Measurements from ENCODE around the gene MMP11. TPM values are rescaled to one million over a fixed set of nuclear protein-coding genes. Genes with fewer than 3 reads are reported as not detected.

MMP11 gene
- total RNA-seq, 1 experiment from 2014 or later, result 7.4 TPM

- H3K4me1 ChIP-seq (ENCODE audit: control insufficient read depth in 1 of 2, insufficient read depth in 2 of 2, low read length in 2 of 2), result peaks cover 8 to 25% of the 10 kb centered on the region in 2 experiments
- DNase-seq (ENCODE audit: low read depth, low spot score), result no peak
- intact Hi-C loops (cut with micrococcal nuclease), result no loop called here
- no peak for TF ChIP-seq TCF7L2 (IDR thresholded peaks at IDR 0.05; ENCODE audit: borderline replicate concordance, extremely low read depth, insufficient read depth, insufficient read length)
- no peak for TF ChIP-seq ZBTB33 (IDR thresholded peaks at IDR 0.05; ENCODE audit: extremely low read depth, insufficient replicate concordance, low read length)
- no peak for TF ChIP-seq RAD21 (IDR thresholded peaks at IDR 0.05; ENCODE audit: low read depth)
- no peak for TF ChIP-seq MAX (IDR thresholded peaks at IDR 0.05)
- no peak for TF ChIP-seq SIN3A (IDR thresholded peaks at IDR 0.05; ENCODE audit: low read depth)
- no peak for TF ChIP-seq FOSL1 (IDR thresholded peaks at IDR 0.05; ENCODE audit: low read depth)
- TF ChIP-seq JUND (IDR thresholded peaks at IDR 0.05), result no peak
- no peak for TF ChIP-seq ELF1 (IDR thresholded peaks at IDR 0.05; ENCODE audit: borderline replicate concordance, low read depth)
- no peak overlapping the region for H3K9ac ChIP-seq (ENCODE audit: low read length)
- H2AFZ ChIP-seq (ENCODE audit: low read depth, low read length, poor library complexity, severe bottlenecking), result no peak overlapping the region
- no peaks in the 10 kb centered on the region for H3K36me3 ChIP-seq (ENCODE audit: control insufficient read depth in 1 of 2, insufficient read depth in 2 of 2, low read length in 2 of 2)
- ATAC-seq, result no peak
- no peaks in the 10 kb centered on the region for H4K20me1 ChIP-seq (ENCODE audit: insufficient read depth)
- H3K9me3 ChIP-seq (ENCODE audit: control insufficient read depth in 1 of 2, insufficient read depth in 1 of 2, low read depth in 1 of 2, low read length in 2 of 2), result no peaks in the 10 kb centered on the region
- H3K9me2 ChIP-seq (ENCODE audit: insufficient read depth), result no peaks in the 10 kb centered on the region
- no peaks in the 10 kb centered on the region for H3K27me3 ChIP-seq (ENCODE audit: insufficient read depth, low read length)
- ChIA-PET CTCF (interaction anchor here (0.6 kb wide), 1 partner anchor 18 kb away, joined by 3 read pairs; no protein-coding TSS in a partner anchor), RAD21 (ENCODE audit: low non-redundant PET in 1 of 2, low total read pairs in 2 of 2, uncharacterized antibody in 2 of 2, unreplicated experiment in 2 of 2) (no interaction called here), POLR2A (interaction anchor here (0.9 to 1.2 kb wide), 2 partner anchors 18 to 36 kb away, joined by 3 to 6 read pairs; no protein-coding TSS in a partner anchor)
- no TSS peak for BruUV-seq (replicated peaks)
- no peak overlapping the region for H3K4me2 ChIP-seq (ENCODE audit: low read length)
- H3K4me3 ChIP-seq (replicated peaks in 1 of 2; ENCODE audit: low read depth in 1 of 2, low read length in 2 of 2), result no peak overlapping the region
- no peaks in the 10 kb centered on the region for H3K79me2 ChIP-seq (ENCODE audit: insufficient read depth, low read length)
- H3K27ac ChIP-seq (ENCODE audit: low read depth, low read length), result no peak overlapping the region
Measured at GRCh38 chr22:23752750-23753149, 19.9 kb upstream of the MMP11 start.

GRCh38 chr22:23753385-23753784 lies 19.3 kb upstream of the MMP11 start:
- Histone ChIP-seq H3K36me3 (ENCODE audit: control insufficient read depth in 1 of 2, insufficient read depth in 2 of 2, low read length in 2 of 2) (no peaks in the 10 kb centered on the region), H3K79me2 (ENCODE audit: insufficient read depth, low read length) (no peaks in the 10 kb centered on the region), H3K9ac (ENCODE audit: low read length) (no peak overlapping the region), H3K4me3 (replicated peaks in 1 of 2; ENCODE audit: low read depth in 1 of 2, low read length in 2 of 2) (no peak overlapping the region), H3K9me2 (ENCODE audit: insufficient read depth) (no peaks in the 10 kb centered on the region), H3K9me3 (ENCODE audit: control insufficient read depth in 1 of 2, insufficient read depth in 1 of 2, low read depth in 1 of 2, low read length in 2 of 2) (no peaks in the 10 kb centered on the region), H3K4me1 (ENCODE audit: control insufficient read depth in 1 of 2, insufficient read depth in 2 of 2, low read length in 2 of 2) (peaks cover 8 to 25% of the 10 kb centered on the region in 2 experiments), H3K27ac (ENCODE audit: low read depth, low read length) (no peak overlapping the region), H3K27me3 (ENCODE audit: insufficient read depth, low read length) (no peaks in the 10 kb centered on the region), H4K20me1 (ENCODE audit: insufficient read depth) (no peaks in the 10 kb centered on the region), H3K4me2 (ENCODE audit: low read length) (no peak overlapping the region), H2AFZ (ENCODE audit: low read depth, low read length, poor library complexity, severe bottlenecking) (no peak overlapping the region)
- RAD21 ChIA-PET (ENCODE audit: low non-redundant PET in 1 of 2, low total read pairs in 2 of 2, uncharacterized antibody in 2 of 2, unreplicated experiment in 2 of 2), result no interaction called here
- CTCF ChIA-PET, result interaction anchor here (0.6 kb wide), 1 partner anchor 17 kb away, joined by 3 read pairs; no protein-coding TSS in a partner anchor
- ATAC-seq (no peak), DNase-seq (ENCODE audit: low read depth, low spot score) (no peak)
- no TSS peak for BruUV-seq (replicated peaks)
- no peak for TF ChIP-seq SIN3A (IDR thresholded peaks at IDR 0.05; ENCODE audit: low read depth)
- POLR2A ChIA-PET, result no interaction called here
- intact Hi-C loops (cut with micrococcal nuclease), result no loop called here

Measured in HCT116 (cell line).